Smooth muscle cell of the brain vasculature (primary cell): ENCODE data around the gene PPP4R1.
A peak's percentile ranks its signal among the peaks of the same experiment; 100 is the strongest.

ENCODE experiments used
- DNase-seq: peaks from one replicate; pipeline ENCODE4 v3.0.0-alpha.2; 2012; ENCODE audit warnings: low read depth, low spot score

The PPP4R1 gene

GRCh38 chr18:9508446-9509025 lies 105.8 kb downstream of the PPP4R1 start:
- no peak for DNase-seq

- no peak for DNase-seq
Measured at GRCh38 chr18:9507565-9508088, 106.7 kb downstream of the PPP4R1 start.

GRCh38 chr18:9506046-9506792 lies 108.1 kb downstream of the PPP4R1 start:
- peak; percentile 64 for DNase-seq
